ES-I3 (cell line): ENCODE results near the gene HBG1.

ENCODE experiments used
- H3K36me3 ChIP-seq: 2 replicates; pipeline ENCODE4 v1.6.1; 2013; ENCODE audit warnings: mild to moderate bottlenecking, low read length, control low read depth, moderate library complexity; ENCODE audit not compliant: insufficient read depth
- H3K4me1 ChIP-seq: 2 replicates; pipeline ENCODE4 v1.6.1; 2013; ENCODE audit warnings: mild to moderate bottlenecking, control low read depth, low read length; ENCODE audit not compliant: insufficient read depth
- H3K9ac ChIP-seq: 2 replicates; pipeline ENCODE4 v1.6.1; 2013; ENCODE audit warnings: low read depth, mild to moderate bottlenecking, low read length, moderate library complexity
- H3K9me3 ChIP-seq: 2 replicates; pipeline ENCODE4 v1.6.1; 2013; ENCODE audit warnings: mild to moderate bottlenecking, low read length, moderate library complexity; ENCODE audit not compliant: control insufficient read depth, insufficient read depth

HBG1 gene

GRCh38 chr11:5284637-5285036 is 35.0 kb upstream of the HBG1 start:
- H3K4me1 ChIP-seq = peaks cover 6% of the 10 kb centered on the region; the same call in 1 of the 2 replicates
- no peaks in the 10 kb centered on the region for H3K9me3 ChIP-seq
- no peaks in the 10 kb centered on the region for H3K36me3 ChIP-seq
- no peak overlapping the region for H3K9ac ChIP-seq

GRCh38 chr11:5283882-5284281 is 34.2 kb upstream of the HBG1 start:
- Histone ChIP-seq H3K9me3 (no peaks in the 10 kb centered on the region), H3K4me1 (peaks cover 6% of the 10 kb centered on the region; the same call in 1 of the 2 replicates), H3K9ac (no peak overlapping the region), H3K36me3 (no peaks in the 10 kb centered on the region)

- no peaks in the 10 kb centered on the region for H3K36me3 ChIP-seq
- H3K9ac ChIP-seq = no peak overlapping the region
- H3K4me1 ChIP-seq = peaks cover 6% of the 10 kb centered on the region; the same call in 1 of the 2 replicates
- no peaks in the 10 kb centered on the region for H3K9me3 ChIP-seq
Measured at GRCh38 chr11:5283086-5283485, 33.4 kb upstream of the HBG1 start.

GRCh38 chr11:5282628-5283027 is 33.0 kb upstream of the HBG1 start:
- Histone ChIP-seq H3K36me3 (no peaks in the 10 kb centered on the region), H3K9ac (no peak overlapping the region), H3K4me1 (peaks cover 6% of the 10 kb centered on the region; the same call in 1 of the 2 replicates), H3K9me3 (no peaks in the 10 kb centered on the region)

- no peaks in the 10 kb centered on the region for H3K36me3 ChIP-seq
- H3K4me1 ChIP-seq = peaks cover 6% of the 10 kb centered on the region; the same call in 1 of the 2 replicates
- H3K9me3 ChIP-seq = no peaks in the 10 kb centered on the region
- H3K9ac ChIP-seq = no peak overlapping the region
Measured at GRCh38 chr11:5281596-5281995, 31.9 kb upstream of the HBG1 start.

GRCh38 chr11:5280582-5281102 is 31.0 kb upstream of the HBG1 start:
- Histone ChIP-seq H3K4me1 (peaks cover 6% of the 10 kb centered on the region; the same call in 1 of the 2 replicates), H3K36me3 (no peaks in the 10 kb centered on the region), H3K9ac (no peak overlapping the region), H3K9me3 (no peaks in the 10 kb centered on the region)

- no peaks in the 10 kb centered on the region for H3K36me3 ChIP-seq
- H3K9me3 ChIP-seq = no peaks in the 10 kb centered on the region
- no peak overlapping the region for H3K9ac ChIP-seq
- H3K4me1 ChIP-seq = peaks cover 8% of the 10 kb centered on the region; the same call in 1 of the 2 replicates
Measured at GRCh38 chr11:5279471-5280090, 29.9 kb upstream of the HBG1 start.

- H3K9me3 ChIP-seq = no peaks in the 10 kb centered on the region
- no peaks in the 10 kb centered on the region for H3K36me3 ChIP-seq
- H3K9ac ChIP-seq = no peak overlapping the region
- H3K4me1 ChIP-seq = peaks cover 11% of the 10 kb centered on the region; the same call in 1 of the 2 replicates
Measured at GRCh38 chr11:5277807-5278382, 28.2 kb upstream of the HBG1 start.

GRCh38 chr11:5276697-5277096 is 27.0 kb upstream of the HBG1 start:
- Histone ChIP-seq H3K36me3 (no peaks in the 10 kb centered on the region), H3K4me1 (peaks cover 11% of the 10 kb centered on the region; the same call in 1 of the 2 replicates), H3K9ac (no peak overlapping the region), H3K9me3 (no peaks in the 10 kb centered on the region)

- Histone ChIP-seq H3K4me1 (peaks cover 5% of the 10 kb centered on the region; the same call in 1 of the 2 replicates), H3K9ac (no peak overlapping the region), H3K36me3 (no peaks in the 10 kb centered on the region), H3K9me3 (no peaks in the 10 kb centered on the region)
Measured at GRCh38 chr11:5275369-5276110, 25.9 kb upstream of the HBG1 start.

GRCh38 chr11:5274395-5274794 is 24.7 kb upstream of the HBG1 start:
- Histone ChIP-seq H3K9ac (no peak overlapping the region), H3K9me3 (no peaks in the 10 kb centered on the region), H3K4me1 (peaks cover 5% of the 10 kb centered on the region; the same call in 1 of the 2 replicates), H3K36me3 (no peaks in the 10 kb centered on the region)

- no peaks in the 10 kb centered on the region for H3K36me3 ChIP-seq
- H3K9me3 ChIP-seq = no peaks in the 10 kb centered on the region
- peaks cover 5% of the 10 kb centered on the region; the same call in 1 of the 2 replicates for H3K4me1 ChIP-seq
- H3K9ac ChIP-seq = no peak overlapping the region
Measured at GRCh38 chr11:5272395-5273017, 22.8 kb upstream of the HBG1 start.

- Histone ChIP-seq H3K36me3 (no peaks in the 10 kb centered on the region), H3K4me1 (peaks cover 5% of the 10 kb centered on the region; the same call in 1 of the 2 replicates), H3K9ac (no peak within 1 kb of the TSS), H3K9me3 (no peaks in the 10 kb centered on the region)
Measured at GRCh38 chr11:5269715-5270147, 20.1 kb upstream of the HBG1 start, which contains the start of gene HBE1. TSS of gene HBE1 (minus strand) at chr11:5269945. CDS start at chr11:5269890, 55 bp downstream.

- Histone ChIP-seq H3K9ac (no peak overlapping the region), H3K9me3 (no peaks in the 10 kb centered on the region), H3K36me3 (no peaks in the 10 kb centered on the region), H3K4me1 (no peaks in the 10 kb centered on the region)
Measured at GRCh38 chr11:5267033-5267563, 17.4 kb upstream of the HBG1 start.
